ENCODE data around the gene TOMM7.
"Not testable (repeated sequence)": the region's sequence is repeated elsewhere in the genome, so short reads cannot be mapped to it uniquely, and the experiment has no call there.

Gene TOMM7

GRCh38 chr7:22854158-22855048, 31.8 kb upstream of the TOMM7 start:
- Histone ChIP-seq H3K36me3 (ENCODE audit: control insufficient read depth in 2 of 2, insufficient read depth in 2 of 2, low read length in 2 of 2) (no peaks in the 10 kb centered on the region), H3K4me1 (ENCODE audit: control insufficient read depth in 2 of 2, insufficient read depth in 2 of 2, low read length in 2 of 2) (peaks cover 8 to 10% of the 10 kb centered on the region in 2 donors), H3K27me3 (ENCODE audit: control insufficient read depth in 2 of 2, insufficient read depth in 2 of 2, low read length in 2 of 2) (no peaks in the 10 kb centered on the region), H3K27ac (ENCODE audit: low read depth in 2 of 2, low read length in 2 of 2) (peak overlapping the region; percentile 64 to 78), H3K4me3 (ENCODE audit: low read length in 2 of 2) (peak overlapping the region; percentile 67 to 80), H3K9me3 (ENCODE audit: control insufficient read depth in 2 of 2, low read length in 2 of 2) (no peaks in the 10 kb centered on the region), H3K9ac (ENCODE audit: low read depth in 1 of 2, low read length in 2 of 2) (peak overlapping the region; percentile 60 to 77)

GRCh38 chr7:22853674-22854157, 31.1 kb upstream of the TOMM7 start:
- Histone ChIP-seq H3K9ac (ENCODE audit: low read depth in 1 of 2, low read length in 2 of 2) (peak overlapping the region; percentile 9 to 77), H3K36me3 (ENCODE audit: control insufficient read depth in 2 of 2, insufficient read depth in 2 of 2, low read length in 2 of 2) (no peaks in the 10 kb centered on the region), H3K4me1 (ENCODE audit: control insufficient read depth in 2 of 2, insufficient read depth in 2 of 2, low read length in 2 of 2) (peaks cover 8 to 10% of the 10 kb centered on the region in 2 donors), H3K27ac (ENCODE audit: low read depth in 2 of 2, low read length in 2 of 2) (peak overlapping the region in 1 of 2 donors; percentile 78), H3K9me3 (ENCODE audit: control insufficient read depth in 2 of 2, low read length in 2 of 2) (no peaks in the 10 kb centered on the region), H3K4me3 (ENCODE audit: low read length in 2 of 2) (peak overlapping the region; percentile 22 to 80), H3K27me3 (ENCODE audit: control insufficient read depth in 2 of 2, insufficient read depth in 2 of 2, low read length in 2 of 2) (no peaks in the 10 kb centered on the region)

GRCh38 chr7:22853138-22853537, 30.5 kb upstream of the TOMM7 start:
- Histone ChIP-seq H3K36me3 (ENCODE audit: control insufficient read depth in 2 of 2, insufficient read depth in 2 of 2, low read length in 2 of 2) (no peaks in the 10 kb centered on the region), H3K4me1 (ENCODE audit: control insufficient read depth in 2 of 2, insufficient read depth in 2 of 2, low read length in 2 of 2) (peaks cover 8 to 10% of the 10 kb centered on the region in 2 donors), H3K9ac (ENCODE audit: low read depth in 1 of 2, low read length in 2 of 2) (no peak overlapping the region), H3K27me3 (ENCODE audit: control insufficient read depth in 2 of 2, insufficient read depth in 2 of 2, low read length in 2 of 2) (no peaks in the 10 kb centered on the region), H3K27ac (ENCODE audit: low read depth in 2 of 2, low read length in 2 of 2) (no peak overlapping the region), H3K9me3 (ENCODE audit: control insufficient read depth in 2 of 2, low read length in 2 of 2) (no peaks in the 10 kb centered on the region), H3K4me3 (ENCODE audit: low read length in 2 of 2) (no peak overlapping the region)

GRCh38 chr7:22851145-22851544, 28.5 kb upstream of the TOMM7 start:
- Histone ChIP-seq H3K9ac (ENCODE audit: low read depth in 1 of 2, low read length in 2 of 2) (no peak overlapping the region), H3K27me3 (ENCODE audit: control insufficient read depth in 2 of 2, insufficient read depth in 2 of 2, low read length in 2 of 2) (no peaks in the 10 kb centered on the region), H3K4me1 (ENCODE audit: control insufficient read depth in 2 of 2, insufficient read depth in 2 of 2, low read length in 2 of 2) (peaks cover 8 to 10% of the 10 kb centered on the region in 2 donors), H3K4me3 (ENCODE audit: low read length in 2 of 2) (no peak overlapping the region), H3K27ac (ENCODE audit: low read depth in 2 of 2, low read length in 2 of 2) (no peak overlapping the region), H3K36me3 (ENCODE audit: control insufficient read depth in 2 of 2, insufficient read depth in 2 of 2, low read length in 2 of 2) (no peaks in the 10 kb centered on the region), H3K9me3 (ENCODE audit: control insufficient read depth in 2 of 2, low read length in 2 of 2) (no peaks in the 10 kb centered on the region)

- not testable (repeated sequence) for H3K4me3 ChIP-seq (ENCODE audit: low read length in 2 of 2); H3K9ac ChIP-seq (ENCODE audit: low read depth in 1 of 2, low read length in 2 of 2); H3K27me3 ChIP-seq (ENCODE audit: control insufficient read depth in 2 of 2, insufficient read depth in 2 of 2, low read length in 2 of 2); H3K4me1 ChIP-seq (ENCODE audit: control insufficient read depth in 2 of 2, insufficient read depth in 2 of 2, low read length in 2 of 2); H3K36me3 ChIP-seq (ENCODE audit: control insufficient read depth in 2 of 2, insufficient read depth in 2 of 2, low read length in 2 of 2); H3K27ac ChIP-seq (ENCODE audit: low read depth in 2 of 2, low read length in 2 of 2); H3K9me3 ChIP-seq (ENCODE audit: control insufficient read depth in 2 of 2, low read length in 2 of 2)
Measured at GRCh38 chr7:22850394-22850793, 27.7 kb upstream of the TOMM7 start.

GRCh38 chr7:22849662-22850061, 27.0 kb upstream of the TOMM7 start:
- H3K4me1 ChIP-seq (ENCODE audit: control insufficient read depth in 2 of 2, insufficient read depth in 2 of 2, low read length in 2 of 2): peaks cover 4 to 5% of the 10 kb centered on the region in 2 donors
- no peaks in the 10 kb centered on the region for H3K9me3 ChIP-seq (ENCODE audit: control insufficient read depth in 2 of 2, low read length in 2 of 2)
- H3K9ac ChIP-seq (ENCODE audit: low read depth in 1 of 2, low read length in 2 of 2): no peak overlapping the region
- H3K4me3 ChIP-seq (ENCODE audit: low read length in 2 of 2): no peak overlapping the region
- no peak overlapping the region for H3K27ac ChIP-seq (ENCODE audit: low read depth in 2 of 2, low read length in 2 of 2)
- H3K27me3 ChIP-seq (ENCODE audit: control insufficient read depth in 2 of 2, insufficient read depth in 2 of 2, low read length in 2 of 2): no peaks in the 10 kb centered on the region
- H3K36me3 ChIP-seq (ENCODE audit: control insufficient read depth in 2 of 2, insufficient read depth in 2 of 2, low read length in 2 of 2): no peaks in the 10 kb centered on the region

- no peaks in the 10 kb centered on the region for H3K9me3 ChIP-seq (ENCODE audit: control insufficient read depth in 2 of 2, low read length in 2 of 2)
- no peaks in the 10 kb centered on the region for H3K36me3 ChIP-seq (ENCODE audit: control insufficient read depth in 2 of 2, insufficient read depth in 2 of 2, low read length in 2 of 2)
- no peak overlapping the region for H3K4me3 ChIP-seq (ENCODE audit: low read length in 2 of 2)
- H3K27ac ChIP-seq (ENCODE audit: low read depth in 2 of 2, low read length in 2 of 2): no peak overlapping the region
- no peaks in the 10 kb centered on the region for H3K27me3 ChIP-seq (ENCODE audit: control insufficient read depth in 2 of 2, insufficient read depth in 2 of 2, low read length in 2 of 2)
- peaks cover 3 to 4% of the 10 kb centered on the region in 2 donors for H3K4me1 ChIP-seq (ENCODE audit: control insufficient read depth in 2 of 2, insufficient read depth in 2 of 2, low read length in 2 of 2)
- no peak overlapping the region for H3K9ac ChIP-seq (ENCODE audit: low read depth in 1 of 2, low read length in 2 of 2)
Measured at GRCh38 chr7:22849172-22849571, 26.5 kb upstream of the TOMM7 start.

GRCh38 chr7:22846961-22847360, 24.3 kb upstream of the TOMM7 start:
- no peaks in the 10 kb centered on the region for H3K9me3 ChIP-seq (ENCODE audit: control insufficient read depth in 2 of 2, low read length in 2 of 2)
- no peak overlapping the region for H3K27ac ChIP-seq (ENCODE audit: low read depth in 2 of 2, low read length in 2 of 2)
- no peaks in the 10 kb centered on the region for H3K27me3 ChIP-seq (ENCODE audit: control insufficient read depth in 2 of 2, insufficient read depth in 2 of 2, low read length in 2 of 2)
- no peaks in the 10 kb centered on the region for H3K4me1 ChIP-seq (ENCODE audit: control insufficient read depth in 2 of 2, insufficient read depth in 2 of 2, low read length in 2 of 2)
- no peak overlapping the region for H3K9ac ChIP-seq (ENCODE audit: low read depth in 1 of 2, low read length in 2 of 2)
- H3K4me3 ChIP-seq (ENCODE audit: low read length in 2 of 2): no peak overlapping the region
- H3K36me3 ChIP-seq (ENCODE audit: control insufficient read depth in 2 of 2, insufficient read depth in 2 of 2, low read length in 2 of 2): no peaks in the 10 kb centered on the region

GRCh38 chr7:22845221-22845834, 22.7 kb upstream of the TOMM7 start:
- no peak overlapping the region for H3K4me3 ChIP-seq (ENCODE audit: low read length in 2 of 2)
- no peak overlapping the region for H3K27ac ChIP-seq (ENCODE audit: low read depth in 2 of 2, low read length in 2 of 2)
- no peak overlapping the region for H3K9ac ChIP-seq (ENCODE audit: low read depth in 1 of 2, low read length in 2 of 2)
- H3K4me1 ChIP-seq (ENCODE audit: control insufficient read depth in 2 of 2, insufficient read depth in 2 of 2, low read length in 2 of 2): no peaks in the 10 kb centered on the region
- H3K9me3 ChIP-seq (ENCODE audit: control insufficient read depth in 2 of 2, low read length in 2 of 2): no peaks in the 10 kb centered on the region
- H3K36me3 ChIP-seq (ENCODE audit: control insufficient read depth in 2 of 2, insufficient read depth in 2 of 2, low read length in 2 of 2): no peaks in the 10 kb centered on the region
- no peaks in the 10 kb centered on the region for H3K27me3 ChIP-seq (ENCODE audit: control insufficient read depth in 2 of 2, insufficient read depth in 2 of 2, low read length in 2 of 2)

GRCh38 chr7:22843681-22844309, 21.1 kb upstream of the TOMM7 start:
- Histone ChIP-seq H3K9me3 (ENCODE audit: control insufficient read depth in 2 of 2, low read length in 2 of 2) (no peaks in the 10 kb centered on the region), H3K4me3 (ENCODE audit: low read length in 2 of 2) (no peak overlapping the region), H3K9ac (ENCODE audit: low read depth in 1 of 2, low read length in 2 of 2) (no peak overlapping the region), H3K36me3 (ENCODE audit: control insufficient read depth in 2 of 2, insufficient read depth in 2 of 2, low read length in 2 of 2) (no peaks in the 10 kb centered on the region), H3K4me1 (ENCODE audit: control insufficient read depth in 2 of 2, insufficient read depth in 2 of 2, low read length in 2 of 2) (no peaks in the 10 kb centered on the region), H3K27me3 (ENCODE audit: control insufficient read depth in 2 of 2, insufficient read depth in 2 of 2, low read length in 2 of 2) (no peaks in the 10 kb centered on the region), H3K27ac (ENCODE audit: low read depth in 2 of 2, low read length in 2 of 2) (no peak overlapping the region)

All from mucosa of rectum (tissue), 2 donors.